ENCODE measurements around the gene ELL.

GRCh38 chr19:18517606-18518005 is 4.3 kb downstream of the ELL start:
- TF ChIP-seq GATA3 (IDR thresholded peaks at IDR 0.05; ENCODE audit: low read depth, low read length) (no peak), GATA2 (IDR thresholded peaks at IDR 0.05; ENCODE audit: low read depth, low read length) (no peak)

Measured in SH-SY5Y (cell line).